Nucleus accumbens (tissue), 56 donors: ENCODE measurements around the gene DGCR6L.
A peak's percentile ranks its signal among the peaks of the same experiment; 100 is the strongest.
"Not testable (repeated sequence)": the region's sequence is repeated elsewhere in the genome, so short reads cannot be mapped to it uniquely, and the experiment has no call there.

Experiments
- DNase-seq, 56 donors: peaks; one replicate each; lab custom pipeline; 2025; lab: John Stamatoyannopoulos, UW

The DGCR6L gene

DNA sequence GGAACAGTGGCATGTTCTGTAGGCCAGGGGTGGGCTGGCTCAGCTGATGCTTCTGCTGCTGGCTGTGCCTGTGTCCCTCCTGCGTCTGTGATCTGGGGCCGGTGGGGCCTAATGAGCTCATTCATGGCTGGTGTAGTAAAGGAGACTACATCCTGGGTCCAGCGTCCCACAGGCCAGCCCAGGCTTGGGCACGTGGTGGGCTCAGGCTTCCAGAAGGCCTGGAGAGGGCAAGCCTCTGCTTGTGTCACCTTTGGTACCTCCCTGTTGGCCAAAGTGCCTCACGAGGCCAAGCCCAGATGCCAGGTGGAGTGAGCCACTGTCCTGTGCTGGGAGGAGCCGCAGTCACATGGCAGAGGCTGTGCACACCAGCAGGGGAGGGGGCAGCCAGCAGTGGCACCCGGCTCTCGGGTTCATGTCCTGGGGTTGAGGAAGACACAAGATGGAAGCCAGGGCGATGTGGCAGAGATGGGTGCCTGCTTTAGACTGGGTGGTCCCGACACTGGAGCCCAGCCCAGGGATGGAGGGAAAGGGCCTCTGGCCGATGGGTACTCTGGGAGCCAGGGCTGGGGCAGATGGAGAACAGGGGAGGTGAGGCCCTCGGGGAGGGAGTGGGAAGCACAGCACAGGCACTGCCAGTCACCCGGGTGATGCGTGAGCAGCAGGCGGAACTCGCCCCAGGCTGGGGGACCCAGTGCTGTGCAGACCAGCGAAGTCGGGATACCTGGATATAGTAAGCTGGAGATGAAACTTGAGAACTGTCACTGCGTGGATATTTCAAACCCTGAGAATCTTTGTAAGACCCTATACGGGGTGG, 8.4 kb downstream of the DGCR6L start:
- not testable (repeated sequence) for DNase-seq

GRCh38 chr22:20310773-20311172, 9.1 kb downstream of the DGCR6L start:
- not testable (repeated sequence) for DNase-seq

GRCh38 chr22:20310180-20310579, 9.7 kb downstream of the DGCR6L start:
- not testable (repeated sequence) for DNase-seq

- not testable (repeated sequence) for DNase-seq
These were observed 10.8 kb downstream of the DGCR6L start for GRCh38 chr22:20308806-20309650.

- not testable (repeated sequence) for DNase-seq
These were observed 12.1 kb downstream of the DGCR6L start for GRCh38 chr22:20307448-20308447.

DNA sequence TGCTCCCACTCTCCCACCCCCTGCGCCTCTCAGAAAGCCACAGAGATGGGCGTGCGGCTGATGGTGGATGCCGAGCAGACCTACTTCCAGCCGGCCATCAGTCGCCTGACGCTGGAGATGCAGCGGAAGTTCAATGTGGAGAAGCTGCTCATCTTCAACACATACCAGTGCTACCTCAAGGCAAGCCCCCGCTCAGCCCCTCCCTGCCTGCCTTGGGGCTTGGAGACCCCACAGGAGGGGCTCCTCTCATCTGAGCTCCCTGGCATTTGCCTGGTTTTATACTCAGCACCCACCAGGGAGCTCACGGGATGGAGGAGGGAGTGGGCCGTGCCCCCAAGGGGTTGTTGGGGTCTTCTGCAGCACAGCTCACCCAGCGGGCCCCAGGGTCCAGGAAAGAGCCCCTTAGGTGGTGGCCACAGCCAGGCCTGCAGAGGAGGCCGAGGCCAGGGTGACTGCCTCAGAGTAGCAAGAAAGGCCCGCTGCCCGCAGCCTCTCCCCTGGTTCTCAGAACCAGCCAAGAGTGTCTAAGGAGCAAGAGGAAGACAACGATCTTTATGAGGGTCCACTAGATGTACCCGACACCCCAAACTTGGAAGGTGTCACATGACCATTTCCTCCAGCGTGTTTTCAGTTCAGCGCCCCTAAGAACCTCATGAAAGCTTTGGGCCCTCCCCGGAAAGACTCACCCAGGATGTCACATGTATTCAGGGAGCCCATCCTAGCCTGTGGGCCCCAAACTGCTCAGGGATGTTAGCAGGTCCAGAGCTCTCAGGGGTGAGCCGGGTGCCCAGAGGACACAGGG, 13.0 kb downstream of the DGCR6L start:
- not testable (repeated sequence) for DNase-seq

DNA sequence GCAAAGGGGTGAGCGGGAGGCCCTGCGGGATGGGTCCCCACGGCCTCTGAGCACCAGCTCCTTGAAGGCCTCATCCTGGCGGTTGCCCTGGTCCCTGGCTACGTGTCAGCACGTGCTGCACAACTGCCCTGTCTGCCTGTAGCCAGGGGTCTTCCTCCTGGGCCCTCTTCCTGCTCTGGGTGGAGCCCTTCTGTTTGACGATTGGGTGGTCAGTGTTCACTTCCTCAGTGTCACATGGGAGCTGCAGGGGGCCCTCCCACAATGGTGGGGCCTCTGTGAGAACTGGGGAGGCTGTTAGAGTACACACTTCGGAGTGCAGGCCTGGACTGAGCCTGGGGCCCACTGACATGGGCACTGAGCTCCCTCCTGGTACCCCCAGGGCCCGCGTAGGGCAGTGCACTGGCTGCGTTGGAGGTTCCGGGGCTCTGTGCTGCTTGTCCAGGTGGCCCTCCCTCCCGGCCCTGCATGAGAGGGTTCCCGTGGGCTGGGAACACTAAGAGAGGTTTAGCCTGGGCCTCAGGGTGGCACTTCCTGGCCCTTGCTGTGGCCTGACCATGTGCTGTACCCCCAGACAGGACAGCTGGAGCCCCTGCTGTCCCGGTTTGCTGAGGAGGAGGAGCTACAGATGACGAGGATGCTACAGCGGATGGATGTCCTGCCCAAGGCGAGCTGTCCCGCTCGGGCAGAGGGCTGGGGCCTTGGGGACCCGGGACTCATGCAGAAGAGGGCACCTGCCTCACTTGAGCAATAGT, 13.8 kb downstream of the DGCR6L start:
- DNase-seq, result no peak

DNA sequence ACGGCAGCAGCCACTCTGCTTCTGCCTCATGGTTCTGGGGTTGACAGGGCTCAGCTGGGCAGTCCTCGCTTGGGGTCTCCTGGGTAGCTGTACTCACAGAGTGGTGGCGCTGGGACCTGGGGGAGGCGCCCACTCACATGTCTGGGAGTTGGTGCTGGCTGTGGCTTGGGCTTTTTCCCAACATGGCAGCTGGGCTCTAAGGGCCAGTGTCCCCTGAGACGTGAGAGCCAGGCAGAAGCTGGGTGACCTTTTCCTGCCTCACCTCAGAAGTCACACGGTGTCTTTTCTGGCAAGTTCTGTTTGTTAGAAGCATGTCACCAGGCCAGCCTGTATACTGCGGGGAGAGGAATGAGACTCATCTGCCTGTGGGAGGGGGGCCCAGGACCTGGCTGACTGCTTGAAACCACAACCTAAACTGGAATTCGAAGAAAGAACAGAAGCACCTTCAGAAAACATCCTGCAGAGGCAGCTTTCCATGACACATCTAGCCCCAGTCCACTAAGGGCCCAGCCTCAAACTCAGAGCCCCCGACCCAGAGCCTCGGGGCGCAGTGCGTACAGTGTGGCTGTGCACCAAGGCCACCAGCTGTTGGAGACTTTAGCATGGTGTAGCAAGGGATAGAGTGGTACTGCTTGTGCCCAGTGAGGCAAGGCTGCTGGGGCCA, 14.5 kb downstream of the DGCR6L start:
- not testable (repeated sequence) for DNase-seq

DNA sequence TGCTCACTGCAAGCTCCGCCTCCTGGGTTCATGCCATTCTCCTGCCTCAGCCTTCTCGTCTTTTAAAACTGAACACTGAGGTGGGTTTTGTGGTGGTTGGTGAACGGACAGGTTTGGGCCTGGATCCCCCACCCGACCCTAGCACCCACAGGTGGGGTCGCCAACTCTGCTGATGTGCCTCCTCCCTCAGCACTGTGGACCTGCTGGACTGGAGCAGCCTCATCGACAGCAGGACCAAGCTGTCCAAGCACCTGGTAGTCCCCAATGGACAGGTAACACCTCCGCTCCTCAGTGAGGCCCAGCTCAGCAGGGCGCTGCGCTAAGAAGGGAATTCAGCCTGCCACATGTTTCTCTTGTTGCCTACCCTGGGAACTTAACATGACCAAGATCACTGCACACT, 15.2 kb downstream of the DGCR6L start:
- DNase-seq, result no peak

GRCh38 chr22:20303229-20303534, 16.7 kb downstream of the DGCR6L start:
- DNase-seq, result not testable (repeated sequence)

GRCh38 chr22:20302438-20303228, 17.2 kb downstream of the DGCR6L start:
- DNase-seq, result no peak

GRCh38 chr22:20299746-20300136, 20.1 kb downstream of the DGCR6L start:
- DNase-seq, result peak in 1 of 56 donors; percentile 29

GRCh38 chr22:20298803-20299745, 20.8 kb downstream of the DGCR6L start:
- peak in 45 of 56 donors; percentile 12 to 87 (median 57) for DNase-seq

GRCh38 chr22:20298110-20298802, 21.6 kb downstream of the DGCR6L start:
- no peak for DNase-seq

DNA sequence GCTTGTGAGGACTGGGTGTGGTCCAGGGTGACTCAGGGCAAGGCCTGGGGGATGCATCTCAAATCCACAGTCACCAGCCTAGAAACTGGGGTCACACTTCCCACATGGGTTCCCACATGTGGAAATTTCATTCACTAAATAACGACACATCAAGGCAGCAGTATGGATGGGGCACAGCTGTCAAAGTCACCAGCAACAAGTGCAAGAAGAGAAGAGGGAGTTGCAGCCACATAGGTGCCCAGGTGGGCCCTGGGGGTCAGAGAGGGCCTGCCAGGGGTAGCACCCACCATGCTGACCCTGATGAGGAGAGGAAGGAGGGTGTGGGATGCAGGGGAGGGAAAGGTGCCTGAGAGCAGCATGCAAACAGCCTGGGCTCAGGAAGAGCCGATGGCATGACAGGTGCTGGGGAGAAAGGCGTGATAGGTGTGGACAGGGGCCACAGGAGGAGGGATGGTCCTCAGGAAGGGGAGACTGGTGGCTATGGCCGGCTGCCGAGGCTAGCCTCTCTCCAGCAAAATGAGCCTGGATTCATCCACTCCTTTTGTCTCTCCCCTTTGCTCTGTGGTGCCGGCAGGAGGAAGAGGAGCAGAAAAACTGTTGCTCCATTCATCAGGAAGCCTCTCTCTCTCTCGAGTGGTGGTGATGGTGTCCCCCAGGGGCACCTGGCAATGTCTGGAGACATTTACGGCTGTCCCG, 22.3 kb downstream of the DGCR6L start:
- no peak for DNase-seq
